Measurements from ENCODE around the gene WFIKKN1.
A peak's percentile ranks its signal among the peaks of the same experiment; 100 is the strongest.
"Not testable (repeated sequence)": the region's sequence is repeated elsewhere in the genome, so short reads cannot be mapped to it uniquely, and the experiment has no call there.

The WFIKKN1 gene

DNA sequence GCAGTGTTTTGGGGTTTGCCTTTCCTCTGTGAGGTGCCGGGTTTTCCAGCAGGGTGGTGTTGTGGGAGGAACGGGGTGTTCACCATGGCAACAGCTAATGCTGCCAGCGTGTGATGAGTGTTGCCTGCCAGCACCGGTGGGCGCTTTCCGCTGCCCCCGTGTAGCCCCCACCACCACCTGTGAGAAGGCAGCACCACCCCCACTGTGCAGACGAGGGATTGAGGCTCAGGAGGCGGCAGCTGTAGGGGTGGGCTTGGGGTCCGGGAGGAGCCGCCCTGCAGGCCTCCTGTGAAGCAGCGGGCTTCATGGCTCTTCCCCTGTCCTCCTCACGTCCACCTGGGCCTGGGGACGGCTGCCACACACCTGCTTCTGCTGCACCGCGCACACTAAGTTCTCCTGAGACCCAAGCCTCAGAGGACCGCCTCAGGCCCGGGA lies 35.7 kb upstream of the WFIKKN1 start:
- no peak for TF ChIP-seq CTCF (IDR thresholded peaks at IDR 0.05; ENCODE audit: low read depth, low read length, missing control alignments)
- no peak overlapping the region for H3K4me3 ChIP-seq (ENCODE audit: low read depth, low read length)
- no peak for DNase-seq (ENCODE audit: low read depth)

DNA sequence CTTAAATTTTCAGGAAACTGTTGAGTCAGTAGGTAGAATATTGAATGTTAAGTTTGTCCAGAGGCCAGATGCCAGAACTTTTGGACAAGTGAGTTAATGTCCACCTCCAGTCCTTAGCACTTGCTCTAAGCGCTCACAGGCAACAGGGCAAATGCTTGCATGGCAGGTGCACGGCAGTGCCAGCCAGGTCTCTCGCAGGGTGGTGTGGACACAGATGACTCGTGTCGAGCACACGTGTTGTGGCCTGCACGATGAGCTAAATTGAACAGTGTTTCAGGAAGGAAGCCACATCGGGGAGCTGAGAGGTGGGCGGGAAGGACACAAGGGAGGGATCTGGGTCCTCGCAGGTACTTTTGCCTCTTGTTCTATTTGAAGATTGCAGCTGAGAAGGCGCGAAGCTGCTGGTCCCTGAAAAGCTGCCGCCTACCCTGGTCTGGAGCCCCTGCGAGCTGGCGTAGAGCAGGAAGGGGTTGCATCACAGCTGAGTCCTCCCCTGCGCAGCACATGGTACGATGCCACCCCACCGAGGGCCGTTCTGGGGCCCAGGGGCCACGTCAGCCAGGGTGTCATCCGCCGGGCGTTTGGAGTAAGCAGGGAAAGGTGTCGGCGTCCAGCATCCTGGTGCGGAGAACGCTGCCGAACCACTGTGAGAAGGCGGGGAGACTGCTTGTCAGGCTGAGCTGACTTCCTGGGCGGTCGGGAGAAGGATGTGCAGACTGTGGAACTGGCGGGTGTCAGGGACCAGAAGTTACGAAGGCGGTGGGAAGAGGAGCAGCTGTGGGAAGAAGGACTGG lies 34.6 kb upstream of the WFIKKN1 start:
- TF ChIP-seq CTCF (IDR thresholded peaks at IDR 0.05; ENCODE audit: low read depth, low read length, missing control alignments), result no peak
- H3K4me3 ChIP-seq (ENCODE audit: low read depth, low read length), result no peak overlapping the region
- no peak for DNase-seq (ENCODE audit: low read depth)

GRCh38 chr16:596736-597060 lies 34.1 kb upstream of the WFIKKN1 start:
- TF ChIP-seq CTCF (IDR thresholded peaks at IDR 0.05; ENCODE audit: low read depth, low read length, missing control alignments), result no peak
- DNase-seq (ENCODE audit: low read depth), result no peak
- no peak overlapping the region for H3K4me3 ChIP-seq (ENCODE audit: low read depth, low read length)

GRCh38 chr16:597655-598054 lies 33.1 kb upstream of the WFIKKN1 start:
- H3K4me3 ChIP-seq (ENCODE audit: low read depth, low read length); DNase-seq (ENCODE audit: low read depth): not testable (repeated sequence)

GRCh38 chr16:598823-599739 lies 31.7 kb upstream of the WFIKKN1 start:
- DNase-seq (ENCODE audit: low read depth), result no peak
- no peak overlapping the region for H3K4me3 ChIP-seq (ENCODE audit: low read depth, low read length)

DNA sequence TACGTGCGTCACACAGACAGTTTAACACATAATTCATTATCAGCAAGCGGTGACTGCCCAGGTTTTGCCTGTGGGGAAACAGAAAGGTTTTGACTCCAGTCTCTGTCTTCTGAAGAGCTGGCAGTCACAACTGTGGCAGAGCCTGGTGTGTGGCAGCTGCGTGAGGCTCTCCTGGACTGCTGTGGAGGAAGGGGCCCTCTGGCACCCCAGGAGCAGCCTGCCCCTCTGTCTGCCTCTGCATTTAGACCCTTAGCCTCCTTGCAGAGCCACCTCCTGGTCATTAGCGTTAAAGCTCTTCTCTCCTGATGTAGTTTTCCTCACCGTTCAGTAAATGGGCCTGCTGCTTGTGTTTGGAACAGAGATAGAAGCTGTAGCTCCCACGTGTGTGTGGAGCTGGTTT lies 30.0 kb upstream of the WFIKKN1 start:
- no peak for DNase-seq (ENCODE audit: low read depth)
- H3K4me3 ChIP-seq (ENCODE audit: low read depth, low read length), result no peak overlapping the region
- peak; percentile 6 for TF ChIP-seq CTCF (IDR thresholded peaks at IDR 0.05; ENCODE audit: low read depth, low read length, missing control alignments)

More at GRCh38 chr16:598823-599739, 31.7 kb upstream of the WFIKKN1 start:
- no peak for TF ChIP-seq CTCF (IDR thresholded peaks at IDR 0.05; ENCODE audit: low read depth, low read length, missing control alignments)

DNA sequence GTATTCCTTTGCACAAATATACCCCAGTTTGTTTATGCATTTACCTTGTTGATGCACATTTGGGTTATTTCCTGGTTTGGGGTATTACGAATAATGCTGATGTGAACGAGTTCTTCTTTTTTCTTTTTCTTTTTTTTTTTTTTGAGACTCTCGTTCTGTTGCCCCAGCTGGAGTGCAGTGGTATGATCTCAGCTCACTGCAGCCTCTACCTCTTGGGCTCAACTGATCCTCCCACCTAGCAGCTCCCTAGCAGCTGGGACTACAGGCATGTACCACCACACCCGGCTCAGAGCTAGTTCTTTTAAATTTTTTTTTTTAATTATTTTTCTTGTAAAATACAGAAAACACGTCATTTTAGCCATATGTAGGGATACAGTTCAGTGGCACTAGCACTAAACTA lies 26.9 kb upstream of the WFIKKN1 start:
- no peak overlapping the region for H3K4me3 ChIP-seq (ENCODE audit: low read depth, low read length)
- no peak for TF ChIP-seq CTCF (IDR thresholded peaks at IDR 0.05; ENCODE audit: low read depth, low read length, missing control alignments)
- no peak for DNase-seq (ENCODE audit: low read depth)
